HepG2 (cell line): ENCODE data around the gene UBE2J1. TPM values are rescaled to one million over a fixed set of nuclear protein-coding genes. Genes with fewer than 3 reads are reported as not detected.

Experiments
- ATAD3A ChIP-seq: sonication (generic); formaldehyde crosslinking; IDR thresholded peaks from 2 replicates; pipeline ENCODE4 v1.4.0; 2020; ENCODE audit warnings: missing genetic modification reagents
- GLI4 ChIP-seq: sonication (generic); formaldehyde crosslinking; IDR thresholded peaks from 2 replicates; pipeline ENCODE4 v1.5.1; 2020; ENCODE audit warnings: missing genetic modification reagents, mild to moderate bottlenecking, moderate library complexity, borderline replicate concordance
- HOXA9 ChIP-seq: sonication (generic); formaldehyde crosslinking; IDR thresholded peaks from 2 replicates; pipeline ENCODE4 v1.8.1; 2022; ENCODE audit warnings: missing genetic modification reagents, mild to moderate bottlenecking, moderate library complexity, borderline replicate concordance
- KLF12 ChIP-seq: sonication (generic); formaldehyde crosslinking; IDR thresholded peaks from 2 replicates; pipeline ENCODE4 v1.4.0; 2020; ENCODE audit warnings: missing genetic modification reagents, borderline replicate concordance
- KMT2B ChIP-seq: IDR thresholded peaks from 2 replicates; pipeline ENCODE4 v1.6.1; 2016; ENCODE audit warnings: missing genetic modification reagents, missing compliant biosample characterization
- SCMH1 ChIP-seq: sonication (generic); formaldehyde crosslinking; IDR thresholded peaks from 2 replicates; pipeline ENCODE4 v1.9.0; 2021; ENCODE audit warnings: missing genetic modification reagents, mild to moderate bottlenecking, borderline replicate concordance
- ZBTB7B ChIP-seq: sonication (generic); formaldehyde crosslinking; IDR thresholded peaks from 2 replicates; pipeline ENCODE4 v1.4.0; 2020; ENCODE audit warnings: missing genetic modification reagents
- ZNF350 ChIP-seq: sonication (generic); formaldehyde crosslinking; IDR thresholded peaks from 2 replicates; pipeline ENCODE4 v1.4.0; 2020; ENCODE audit warnings: mild to moderate bottlenecking, low read depth, missing genetic modification reagents, borderline replicate concordance
- ZNF558 ChIP-seq: sonication (generic); formaldehyde crosslinking; IDR thresholded peaks from 2 replicates; pipeline ENCODE4 v1.9.0; 2022; ENCODE audit warnings: mild to moderate bottlenecking, missing genetic modification reagents, borderline replicate concordance
- ZNF605 ChIP-seq: sonication (generic); formaldehyde crosslinking; IDR thresholded peaks from 2 replicates; pipeline ENCODE4 v1.8.0; 2022; ENCODE audit warnings: mild to moderate bottlenecking, missing genetic modification reagents
- ZNF737 ChIP-seq: sonication (generic); formaldehyde crosslinking; IDR thresholded peaks from 2 replicates; pipeline ENCODE4 v1.5.0; 2020; ENCODE audit warnings: missing genetic modification reagents, mild to moderate bottlenecking, borderline replicate concordance
- ZNF768 ChIP-seq: sonication (generic); formaldehyde crosslinking; IDR thresholded peaks from 2 replicates; pipeline ENCODE4 v1.4.0; 2020; ENCODE audit warnings: missing genetic modification reagents
- ZNF782 ChIP-seq: sonication (generic); formaldehyde crosslinking; IDR thresholded peaks from 2 replicates; pipeline ENCODE4 v1.4.0; 2020; ENCODE audit warnings: missing genetic modification reagents, mild to moderate bottlenecking, borderline replicate concordance
- ZNF883 ChIP-seq: sonication (generic); formaldehyde crosslinking; IDR thresholded peaks from 2 replicates; pipeline ENCODE4 v1.5.1; 2020; ENCODE audit warnings: mild to moderate bottlenecking, missing genetic modification reagents; ENCODE audit errors: not compliant biosample characterization
- polyA plus RNA-seq, 8 experiments: library from polyadenylated mRNA; depleted of rRNA in 3 of 8; stranded (reverse) in 7 of 8; unstranded in 1 of 8; fragments of >200 nt; fragmentation: Illumina TruSeq in 4 of 8; extraction: Trizol in 4 of 8; gene quantifications; 2 replicates each; pipeline versions ENCODE4 v1.2.1 to v1.2.3, GENCODE V29; 2011 to 2016; ENCODE audit warnings: low read depth in 4 of 8, missing spikeins in 1 of 8, mixed read lengths in 1 of 8; ENCODE audit not compliant: insufficient read depth in 1 of 8
- total RNA-seq, 5 experiments: library from RNA; depleted of rRNA; stranded (reverse); fragments of >200 nt; fragmentation: Illumina TruSeq; extraction: Trizol; gene quantifications; 2 replicates each; pipeline ENCODE4 v1.2.3, GENCODE V29; 2016; ENCODE audit warnings: low read depth in 1 of 5
- TF ChIP-seq, protein P1 (sequence below): IDR thresholded peaks from 2 replicates; pipeline ENCODE4 v1.6.1; 2018; ENCODE audit warnings: missing genetic modification reagents, mild to moderate bottlenecking, missing compliant biosample characterization
- TF ChIP-seq, protein P2 (sequence below): sonication (generic); formaldehyde crosslinking; IDR thresholded peaks from 2 replicates; pipeline ENCODE4 v1.4.0; 2020; ENCODE audit warnings: mild to moderate bottlenecking, missing genetic modification reagents, borderline replicate concordance
- TF ChIP-seq, protein P3 (sequence below): sonication (generic); formaldehyde crosslinking; IDR thresholded peaks from 2 replicates; pipeline ENCODE4 v1.4.0; 2020; ENCODE audit warnings: low read depth, mild to moderate bottlenecking, missing genetic modification reagents
- TF ChIP-seq, protein P4 (sequence below): IDR thresholded peaks from 2 replicates; pipeline ENCODE4 v1.6.1; 2016; ENCODE audit warnings: low read depth, missing genetic modification reagents, missing compliant biosample characterization

UBE2J1 gene
- total and polyA plus RNA-seq, 2 of the 13 experiments (the other 11 are each of a cell fraction or from before 2014, with no cell fraction given) = 19.3 to 24.6 TPM

DNA sequence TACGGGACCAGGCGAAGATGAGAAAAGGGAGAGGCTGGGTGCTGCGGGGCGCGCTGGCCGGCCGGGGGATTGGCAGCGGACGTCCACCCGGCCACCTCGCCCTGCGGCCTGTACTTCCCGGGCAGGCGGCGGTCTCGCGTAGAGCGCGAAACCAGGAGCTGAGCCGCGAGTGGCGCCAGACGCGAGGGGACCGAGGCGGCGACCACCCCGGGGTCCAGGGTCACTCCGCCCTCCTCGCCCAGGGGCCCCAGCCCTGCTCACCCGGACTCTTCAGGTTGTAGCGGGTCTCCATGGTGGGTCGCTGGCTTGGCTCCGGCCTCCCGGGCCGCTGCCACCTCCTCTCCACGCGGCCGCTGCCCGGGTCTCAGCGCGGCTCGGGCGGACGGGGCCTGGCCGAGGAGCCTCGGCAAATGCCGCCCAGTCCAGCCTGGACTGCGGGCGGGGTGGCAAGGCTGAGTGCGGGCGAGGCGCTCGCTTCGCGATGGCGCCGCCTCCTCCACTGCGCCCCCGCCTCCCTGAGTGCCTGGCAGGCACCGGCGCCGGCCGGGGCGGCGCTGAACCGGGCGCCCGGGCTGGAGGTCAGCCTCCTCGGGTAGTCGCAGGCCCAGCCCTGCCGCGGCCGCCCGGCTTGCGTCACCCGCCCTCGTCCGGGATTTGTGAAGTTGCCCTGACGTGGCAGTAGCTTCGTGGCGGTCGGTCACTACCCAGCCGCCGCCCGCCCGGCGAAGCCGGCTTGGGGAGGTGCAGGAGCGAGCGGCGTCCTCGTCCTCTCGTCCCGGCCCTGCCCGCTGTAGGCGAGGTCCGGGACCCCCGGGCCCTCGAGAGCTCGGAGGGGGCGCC is at the start of gene UBE2J1 (continued):
- TF ChIP-seq, protein P1, sequence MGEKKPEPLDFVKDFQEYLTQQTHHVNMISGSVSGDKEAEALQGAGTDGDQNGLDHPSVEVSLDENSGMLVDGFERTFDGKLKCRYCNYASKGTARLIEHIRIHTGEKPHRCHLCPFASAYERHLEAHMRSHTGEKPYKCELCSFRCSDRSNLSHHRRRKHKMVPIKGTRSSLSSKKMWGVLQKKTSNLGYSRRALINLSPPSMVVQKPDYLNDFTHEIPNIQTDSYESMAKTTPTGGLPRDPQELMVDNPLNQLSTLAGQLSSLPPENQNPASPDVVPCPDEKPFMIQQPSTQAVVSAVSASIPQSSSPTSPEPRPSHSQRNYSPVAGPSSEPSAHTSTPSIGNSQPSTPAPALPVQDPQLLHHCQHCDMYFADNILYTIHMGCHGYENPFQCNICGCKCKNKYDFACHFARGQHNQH = no peak; the same call in 1 of the 2 replicates
- TF ChIP-seq, protein P2, sequence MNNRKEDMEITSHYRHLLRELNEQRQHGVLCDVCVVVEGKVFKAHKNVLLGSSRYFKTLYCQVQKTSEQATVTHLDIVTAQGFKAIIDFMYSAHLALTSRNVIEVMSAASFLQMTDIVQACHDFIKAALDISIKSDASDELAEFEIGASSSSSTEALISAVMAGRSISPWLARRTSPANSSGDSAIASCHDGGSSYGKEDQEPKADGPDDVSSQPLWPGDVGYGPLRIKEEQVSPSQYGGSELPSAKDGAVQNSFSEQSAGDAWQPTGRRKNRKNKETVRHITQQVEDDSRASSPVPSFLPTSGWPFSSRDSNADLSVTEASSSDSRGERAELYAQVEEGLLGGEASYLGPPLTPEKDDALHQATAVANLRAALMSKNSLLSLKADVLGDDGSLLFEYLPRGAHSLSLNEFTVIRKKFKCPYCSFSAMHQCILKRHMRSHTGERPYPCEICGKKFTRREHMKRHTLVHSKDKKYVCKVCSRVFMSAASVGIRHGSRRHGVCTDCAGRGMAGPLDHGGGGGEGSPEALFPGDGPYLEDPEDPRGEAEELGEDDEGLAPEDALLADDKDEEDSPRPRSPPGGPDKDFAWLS (CRISPR knock-in tag) = no peak
- TF ChIP-seq ZNF883 (CRISPR knock-in tag) = no peak
- peak; percentile 94 for TF ChIP-seq ZNF782 (CRISPR knock-in tag)
- peak; percentile 54; the same call in 1 of the 2 replicates for TF ChIP-seq KLF12 (CRISPR knock-in tag)
- no peak; the same call in 1 of the 2 replicates for TF ChIP-seq KMT2B (CRISPR knock-in tag)
- 0 out of 2 replicates have a peak, but pooled peaks have one; percentile 49 for TF ChIP-seq ATAD3A (CRISPR knock-in tag)
- TF ChIP-seq ZNF737 (CRISPR knock-in tag) = peak; percentile 55; the same call in 1 of the 2 replicates
- peak; percentile 72 for TF ChIP-seq ZBTB7B (CRISPR knock-in tag)
- peak; percentile 75; the same call in 1 of the 2 replicates for TF ChIP-seq GLI4 (CRISPR knock-in tag)
- TF ChIP-seq ZNF768 (CRISPR knock-in tag) = peak; percentile 49; the same call in 1 of the 2 replicates
- peak; percentile 37; the same call in 1 of the 2 replicates for TF ChIP-seq ZNF558
- TF ChIP-seq, protein P3, sequence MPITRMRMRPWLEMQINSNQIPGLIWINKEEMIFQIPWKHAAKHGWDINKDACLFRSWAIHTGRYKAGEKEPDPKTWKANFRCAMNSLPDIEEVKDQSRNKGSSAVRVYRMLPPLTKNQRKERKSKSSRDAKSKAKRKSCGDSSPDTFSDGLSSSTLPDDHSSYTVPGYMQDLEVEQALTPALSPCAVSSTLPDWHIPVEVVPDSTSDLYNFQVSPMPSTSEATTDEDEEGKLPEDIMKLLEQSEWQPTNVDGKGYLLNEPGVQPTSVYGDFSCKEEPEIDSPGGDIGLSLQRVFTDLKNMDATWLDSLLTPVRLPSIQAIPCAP (CRISPR knock-in tag) = 0 out of 2 replicates have a peak, but pooled peaks have one; percentile 43
- TF ChIP-seq ZNF605 (CRISPR knock-in tag) = peak; percentile 66; the same call in 1 of the 2 replicates
- TF ChIP-seq HOXA9 = peak; percentile 62; the same call in 1 of the 2 replicates
- no peak for TF ChIP-seq SCMH1
- peak; percentile 70 for TF ChIP-seq ZNF350 (CRISPR knock-in tag)
- TF ChIP-seq, protein P4, sequence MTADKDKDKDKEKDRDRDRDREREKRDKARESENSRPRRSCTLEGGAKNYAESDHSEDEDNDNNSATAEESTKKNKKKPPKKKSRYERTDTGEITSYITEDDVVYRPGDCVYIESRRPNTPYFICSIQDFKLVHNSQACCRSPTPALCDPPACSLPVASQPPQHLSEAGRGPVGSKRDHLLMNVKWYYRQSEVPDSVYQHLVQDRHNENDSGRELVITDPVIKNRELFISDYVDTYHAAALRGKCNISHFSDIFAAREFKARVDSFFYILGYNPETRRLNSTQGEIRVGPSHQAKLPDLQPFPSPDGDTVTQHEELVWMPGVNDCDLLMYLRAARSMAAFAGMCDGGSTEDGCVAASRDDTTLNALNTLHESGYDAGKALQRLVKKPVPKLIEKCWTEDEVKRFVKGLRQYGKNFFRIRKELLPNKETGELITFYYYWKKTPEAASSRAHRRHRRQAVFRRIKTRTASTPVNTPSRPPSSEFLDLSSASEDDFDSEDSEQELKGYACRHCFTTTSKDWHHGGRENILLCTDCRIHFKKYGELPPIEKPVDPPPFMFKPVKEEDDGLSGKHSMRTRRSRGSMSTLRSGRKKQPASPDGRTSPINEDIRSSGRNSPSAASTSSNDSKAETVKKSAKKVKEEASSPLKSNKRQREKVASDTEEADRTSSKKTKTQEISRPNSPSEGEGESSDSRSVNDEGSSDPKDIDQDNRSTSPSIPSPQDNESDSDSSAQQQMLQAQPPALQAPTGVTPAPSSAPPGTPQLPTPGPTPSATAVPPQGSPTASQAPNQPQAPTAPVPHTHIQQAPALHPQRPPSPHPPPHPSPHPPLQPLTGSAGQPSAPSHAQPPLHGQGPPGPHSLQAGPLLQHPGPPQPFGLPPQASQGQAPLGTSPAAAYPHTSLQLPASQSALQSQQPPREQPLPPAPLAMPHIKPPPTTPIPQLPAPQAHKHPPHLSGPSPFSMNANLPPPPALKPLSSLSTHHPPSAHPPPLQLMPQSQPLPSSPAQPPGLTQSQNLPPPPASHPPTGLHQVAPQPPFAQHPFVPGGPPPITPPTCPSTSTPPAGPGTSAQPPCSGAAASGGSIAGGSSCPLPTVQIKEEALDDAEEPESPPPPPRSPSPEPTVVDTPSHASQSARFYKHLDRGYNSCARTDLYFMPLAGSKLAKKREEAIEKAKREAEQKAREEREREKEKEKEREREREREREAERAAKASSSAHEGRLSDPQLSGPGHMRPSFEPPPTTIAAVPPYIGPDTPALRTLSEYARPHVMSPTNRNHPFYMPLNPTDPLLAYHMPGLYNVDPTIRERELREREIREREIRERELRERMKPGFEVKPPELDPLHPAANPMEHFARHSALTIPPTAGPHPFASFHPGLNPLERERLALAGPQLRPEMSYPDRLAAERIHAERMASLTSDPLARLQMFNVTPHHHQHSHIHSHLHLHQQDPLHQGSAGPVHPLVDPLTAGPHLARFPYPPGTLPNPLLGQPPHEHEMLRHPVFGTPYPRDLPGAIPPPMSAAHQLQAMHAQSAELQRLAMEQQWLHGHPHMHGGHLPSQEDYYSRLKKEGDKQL = 0 out of 2 replicates have a peak, but pooled peaks have one; percentile 14
